HepG2 (cell line): Measurements from ENCODE around the gene DCAF6. TPM values are rescaled to one million over a fixed set of nuclear protein-coding genes. Genes with fewer than 3 reads are reported as not detected.

Experiments
- HMG20B ChIP-seq: conservative IDR thresholded peaks from 2 replicates; pipeline ENCODE4 v1.6.1; 2016; ENCODE audit warnings: missing genetic modification reagents, missing compliant biosample characterization
- KIAA2018 ChIP-seq: sonication (generic); formaldehyde crosslinking; IDR thresholded peaks from 2 replicates; pipeline ENCODE4 v1.5.0; 2020; ENCODE audit warnings: mild to moderate bottlenecking, missing genetic modification reagents, borderline replicate concordance
- PAXIP1 ChIP-seq: sonication (generic); formaldehyde crosslinking; conservative IDR thresholded peaks from 2 replicates; pipeline ENCODE4 v1.4.0; 2020; ENCODE audit warnings: mild to moderate bottlenecking, missing genetic modification reagents, moderate library complexity
- RERE ChIP-seq: IDR thresholded peaks from 2 replicates; pipeline ENCODE4 v1.6.1; 2016; ENCODE audit warnings: low read depth, missing genetic modification reagents, missing compliant biosample characterization
- USF2 ChIP-seq, 2 experiments: sonication (generic) in 1 of 2; formaldehyde crosslinking in 1 of 2; IDR thresholded peaks; 2 replicates each; pipeline versions ENCODE4 v1.5.1 to v1.6.1; 2011 to 2020; ENCODE audit warnings: borderline replicate concordance in 1 of 2, low read depth in 1 of 2, low read length in 1 of 2, mild to moderate bottlenecking in 1 of 2, missing genetic modification reagents in 1 of 2, moderate library complexity in 1 of 2
- ZNF431 ChIP-seq: sonication (generic); formaldehyde crosslinking; IDR thresholded peaks from 2 replicates; pipeline ENCODE4 v1.9.0; 2022; ENCODE audit warnings: missing genetic modification reagents, low read depth, mild to moderate bottlenecking, borderline replicate concordance
- polyA plus RNA-seq, 8 experiments: library from polyadenylated mRNA; depleted of rRNA in 3 of 8; stranded (reverse) in 7 of 8; unstranded in 1 of 8; fragments of >200 nt; fragmentation: Illumina TruSeq in 4 of 8; extraction: Trizol in 4 of 8; gene quantifications; 2 replicates each; pipeline versions ENCODE4 v1.2.1 to v1.2.3, GENCODE V29; 2011 to 2016; ENCODE audit warnings: low read depth in 4 of 8, missing spikeins in 1 of 8, mixed read lengths in 1 of 8; ENCODE audit not compliant: insufficient read depth in 1 of 8
- total RNA-seq, 5 experiments: library from RNA; depleted of rRNA; stranded (reverse); fragments of >200 nt; fragmentation: Illumina TruSeq; extraction: Trizol; gene quantifications; 2 replicates each; pipeline ENCODE4 v1.2.3, GENCODE V29; 2016; ENCODE audit warnings: low read depth in 1 of 5

Gene DCAF6
- total and polyA plus RNA-seq, 2 of the 13 experiments (the other 11 are each of a cell fraction or from before 2014, with no cell fraction given) = 24.7 to 33.7 TPM

GRCh38 chr1:167935216-167936067, 1.0 kb upstream of the DCAF6 start (continued):
- TF ChIP-seq RERE (CRISPR knock-in tag) (no peak), USF2 (IDR thresholded peaks at IDR 0.05; ENCODE audit: low read depth, low read length) (no peak), USF2 (CRISPR knock-in tag; IDR thresholded peaks at IDR 0.05; ENCODE audit: borderline replicate concordance) (no peak; the same call in 1 of the 2 replicates), PAXIP1 (CRISPR knock-in tag) (no peak), KIAA2018 (CRISPR knock-in tag) (no peak), HMG20B (CRISPR knock-in tag) (no peak), ZNF431 (no peak)
